A549 treated with Mapracorat at 1 μM for 4 hours (cell line): ENCODE data around the gene TGFBI. TPM values are rescaled to one million over a fixed set of nuclear protein-coding genes. Genes with fewer than 3 reads are reported as not detected.

Experiments
- total RNA-seq: library from RNA; stranded (reverse); fragments of 200-300 nt; extraction: Qiagen RNA extraction; gene quantifications from 5 replicates; pipeline ENCODE4 v1.2.3, GENCODE V29; 2022

The TGFBI gene
- total RNA-seq = 1,374 to 2,017 TPM (median 1,715 TPM) in 5 replicates

GRCh38 chr5:136028782-136029742 lies at the start of gene TGFBI:
TGFBI (plus strand) TSS chr5:136028988; CDS start chr5:136029056, 68 bp downstream.

Other genes starting within 250 kb of the TGFBI start
- gene SLC25A48, start 194.3 kb upstream of the TGFBI start, total RNA-seq = 0.12 to 0.45 TPM (median 0.29 TPM) in 4 of 5 replicates, not detected in the other
- gene IL9, start 133.1 kb upstream of the TGFBI start, total RNA-seq = not detected in 5 replicates
- not detected in 5 replicates for gene LECT2, start 74.0 kb upstream of the TGFBI start, total RNA-seq
- gene SMAD5, start 103.9 kb downstream of the TGFBI start, total RNA-seq = 13.7 to 42.0 TPM (median 32.7 TPM) in 5 replicates
- not detected in 5 replicates for gene SMIM32, start 164.2 kb downstream of the TGFBI start, total RNA-seq